CD14-positive monocyte (primary cell): ENCODE results near the gene CYB5D1. TPM values are rescaled to one million over a fixed set of nuclear protein-coding genes. Genes with fewer than 3 reads are reported as not detected.

ENCODE experiments used
- DNase-seq, 3 donors: peaks; one replicate each; pipeline ENCODE4 v3.0.0-alpha.2; 2011 to 2022
- H2AFZ ChIP-seq: 2 replicates; pipeline ENCODE4 v1.6.0; 2012; ENCODE audit warnings: mild to moderate bottlenecking, low read depth, low read length, inconsistent platforms; ENCODE audit not compliant: insufficient read depth, poor library complexity, severe bottlenecking
- H3K27ac ChIP-seq, 2 donors: 1 replicate in 1 of 2; 2 replicates in 1 of 2; pipeline ENCODE4 v1.5.1; 2012 to 2013; ENCODE audit warnings: low read length in 2 of 2, control low read depth in 1 of 2, inconsistent platforms in 1 of 2, low read depth in 1 of 2, mild to moderate bottlenecking in 1 of 2
- H3K27me3 ChIP-seq, 2 donors: one replicate each; pipeline versions ENCODE4 v1.6.0 to v1.6.1; 2011 to 2013; ENCODE audit warnings: low read length in 2 of 2; ENCODE audit not compliant: control insufficient read depth in 2 of 2, insufficient read depth in 2 of 2
- H3K36me3 ChIP-seq, 2 donors: replicated peaks in 1 of 2; 1 replicate in 1 of 2; 2 replicates in 1 of 2; pipeline versions ENCODE4 v1.5.1 to v1.6.1; 2012 to 2013; ENCODE audit warnings: low read length in 2 of 2, control low read depth in 1 of 2, inconsistent platforms in 1 of 2, mild to moderate bottlenecking in 1 of 2; ENCODE audit not compliant: insufficient read depth in 2 of 2, control insufficient read depth in 1 of 2
- H3K4me1 ChIP-seq, 2 donors: 1 replicate in 1 of 2; 2 replicates in 1 of 2; pipeline versions ENCODE4 v1.5.1 to v1.6.1; 2012 to 2013; ENCODE audit warnings: low read length in 2 of 2, control low read depth in 1 of 2, inconsistent platforms in 1 of 2, mild to moderate bottlenecking in 1 of 2, moderate library complexity in 1 of 2; ENCODE audit not compliant: insufficient read depth in 2 of 2, control insufficient read depth in 1 of 2
- H3K4me2 ChIP-seq: replicated peaks from 2 replicates; pipeline ENCODE3; 2012; ENCODE audit warnings: low read length, moderate library complexity, mild to moderate bottlenecking; ENCODE audit not compliant: poor library complexity, severe bottlenecking; ENCODE audit errors: extremely low read depth
- H3K4me3 ChIP-seq, 3 experiments: fragments of 200-600 bp in 1 of 3; sonication (generic) in 1 of 3; replicated peaks in 1 of 3; 1 replicate in 2 of 3; 2 replicates in 1 of 3; pipeline ENCODE4 v1.5.1; 2011 to 2013; ENCODE audit warnings: low read length in 3 of 3, mild to moderate bottlenecking in 3 of 3, control low read depth in 2 of 3, low read depth in 2 of 3, inconsistent platforms in 1 of 3, moderate library complexity in 1 of 3
- H3K79me2 ChIP-seq: 2 replicates; pipeline ENCODE4 v1.6.0; 2012; ENCODE audit warnings: mild to moderate bottlenecking, control low read depth, inconsistent platforms, low read length, moderate library complexity; ENCODE audit not compliant: insufficient read depth
- H3K9ac ChIP-seq: 2 replicates; pipeline ENCODE4 v1.6.0; 2017; ENCODE audit warnings: low read length, mild to moderate bottlenecking; ENCODE audit not compliant: insufficient read depth, poor library complexity, severe bottlenecking
- H3K9me3 ChIP-seq, 2 donors: replicated peaks in 1 of 2; 1 replicate in 1 of 2; 2 replicates in 1 of 2; pipeline versions ENCODE4 v1.5.1 to v1.6.1; 2012 to 2013; ENCODE audit warnings: low read length in 2 of 2, control low read depth in 1 of 2; ENCODE audit not compliant: control insufficient read depth in 1 of 2, insufficient read depth in 1 of 2
- H4K20me1 ChIP-seq: 2 replicates; pipeline ENCODE4 v1.6.0; 2012; ENCODE audit warnings: mild to moderate bottlenecking, low read length, control low read depth, moderate library complexity; ENCODE audit not compliant: insufficient read depth
- H3K27ac Mint-ChIP-seq, 7 donors: one replicate each; pipeline ENCODE4 v1.8.0; 2020; ENCODE audit warnings: mild to moderate bottlenecking in 7 of 7, mixed read lengths in 7 of 7, moderate library complexity in 6 of 7, inconsistent platforms in 2 of 7
- H3K27me3 Mint-ChIP-seq, 3 donors: one replicate each; pipeline ENCODE4 v1.8.0; 2021 to 2022; ENCODE audit warnings: low read depth in 3 of 3, mild to moderate bottlenecking in 3 of 3, mixed read lengths in 3 of 3, moderate library complexity in 3 of 3, inconsistent platforms in 1 of 3
- H3K36me3 Mint-ChIP-seq, 2 donors: one replicate each; pipeline ENCODE4 v1.8.0; 2020; ENCODE audit warnings: mixed read lengths in 2 of 2, inconsistent platforms in 1 of 2, mild to moderate bottlenecking in 1 of 2
- H3K4me1 Mint-ChIP-seq: one replicate; pipeline ENCODE4 v1.8.0; 2020; ENCODE audit warnings: mild to moderate bottlenecking, mixed read lengths
- H3K4me3 Mint-ChIP-seq, 2 donors: one replicate each; pipeline ENCODE4 v1.8.0; 2020; ENCODE audit warnings: mild to moderate bottlenecking in 2 of 2, mixed read lengths in 2 of 2, moderate library complexity in 1 of 2
- H3K9me3 Mint-ChIP-seq, 7 donors: one replicate each; pipeline ENCODE4 v1.8.0; 2020 to 2022; ENCODE audit warnings: mixed read lengths in 7 of 7, mild to moderate bottlenecking in 6 of 7, moderate library complexity in 6 of 7, inconsistent platforms in 2 of 7
- CTCF ChIP-seq: fragments of 200-600 bp; IDR thresholded peaks from one replicate; pipeline ENCODE4 v1.8.0; 2022; ENCODE audit warnings: antibody characterized with exemption, mild to moderate bottlenecking
- WGBS: methylation state at CpG from one replicate; pipeline ENCODE4 v1.1.5; 2013; ENCODE audit warnings: missing lambda C conversion rate; ENCODE audit not compliant: insufficient coverage; 5-methylcytosine and 5-hydroxymethylcytosine counted together
- intact Hi-C, 2 donors: fragments of 100-400 bp; cut with micrococcal nuclease; formaldehyde crosslinking; loops; one replicate each; pipeline versions ENCODE4 v1.15.0 to v1.15.1; 2023
- polyA plus RNA-seq, 3 donors: library from polyadenylated mRNA; depleted of rRNA in 1 of 3; unstranded in 2 of 3; stranded (reverse) in 1 of 3; fragments of 300-500 nt in 2 of 3; fragments of >200 nt in 1 of 3; fragmentation: Illumina TruSeq in 2 of 3; gene quantifications; 1 replicate in 2 of 3; 2 replicates in 1 of 3; pipeline ENCODE4 v1.2.3, GENCODE V29; 2012 to 2021

CYB5D1 gene
- polyA plus RNA-seq, 3 donors = 0.50 to 4.8 (median 0.98) TPM

- WGBS = 70% methylated on average over 6 of the region's 12 CpGs
- intact Hi-C loops = no loop called here
- H3K9me3 ChIP-seq = no peaks in the 10 kb centered on the region
- peaks cover 6% of the 10 kb centered on the region for H3K4me1 Mint-ChIP-seq
- no peak overlapping the region for H3K4me2 ChIP-seq
- H2AFZ ChIP-seq = no peak overlapping the region
- no peaks in the 10 kb centered on the region for H3K36me3 Mint-ChIP-seq
- no peak overlapping the region for H3K4me3 Mint-ChIP-seq
- H3K27me3 ChIP-seq = no peaks in the 10 kb centered on the region
- H3K27ac ChIP-seq = no peak overlapping the region
- no peaks in the 10 kb centered on the region for H3K9me3 Mint-ChIP-seq
- no peak overlapping the region for H3K4me3 ChIP-seq
- no peaks in the 10 kb centered on the region for H3K36me3 ChIP-seq
- H3K79me2 ChIP-seq = no peaks in the 10 kb centered on the region
- DNase-seq = peak in 2 of 3 donors; percentile 45 to 58
- peak; percentile 20 for TF ChIP-seq CTCF
- peak overlapping the region in 1 of 7 donors; percentile 3 for H3K27ac Mint-ChIP-seq
- H3K4me1 ChIP-seq = no peaks in the 10 kb centered on the region
- H4K20me1 ChIP-seq = no peaks in the 10 kb centered on the region
- H3K27me3 Mint-ChIP-seq = peaks cover 5 to 16% (median 13%) of the 10 kb centered on the region in 3 donors
- no peak overlapping the region for H3K9ac ChIP-seq
These were observed 32.4 kb upstream of the CYB5D1 start for GRCh38 chr17:7825206-7825990.

- Histone ChIP-seq H3K27ac (no peak overlapping the region), H3K4me1 (peaks cover 14 to 21% of the 10 kb centered on the region in 2 donors), H3K36me3 (no peaks in the 10 kb centered on the region), H3K9me3 (no peaks in the 10 kb centered on the region), H4K20me1 (no peaks in the 10 kb centered on the region), H3K79me2 (no peaks in the 10 kb centered on the region), H2AFZ (no peak overlapping the region), H3K9ac (no peak overlapping the region), H3K4me3 (no peak overlapping the region), H3K27me3 (no peaks in the 10 kb centered on the region), H3K4me2 (no peak overlapping the region)
- Mint-ChIP-seq H3K27me3 (peaks cover 10 to 26% (median 22%) of the 10 kb centered on the region in 3 donors), H3K9me3 (peaks cover 0 to 2% (median 0%) of the 10 kb centered on the region in 7 donors), H3K27ac (peak overlapping the region in 1 of 7 donors; percentile 57), H3K4me1 (peaks cover 12% of the 10 kb centered on the region), H3K36me3 (no peaks in the 10 kb centered on the region), H3K4me3 (no peak overlapping the region)
- peak in 1 of 3 donors; percentile 2 for DNase-seq
- TF ChIP-seq CTCF = no peak
- intact Hi-C loops = loop anchor here in 1 of 2 donors (10.0 kb wide), 1 partner anchor 324 kb away; the partner anchor contains the start of gene PER1
- 98% methylated on average over 3 of the region's 8 CpGs for WGBS
These were observed 27.2 kb upstream of the CYB5D1 start for GRCh38 chr17:7830616-7831015.
